ENCODE measurements around the gene ACACA.

The ACACA gene

DNA sequence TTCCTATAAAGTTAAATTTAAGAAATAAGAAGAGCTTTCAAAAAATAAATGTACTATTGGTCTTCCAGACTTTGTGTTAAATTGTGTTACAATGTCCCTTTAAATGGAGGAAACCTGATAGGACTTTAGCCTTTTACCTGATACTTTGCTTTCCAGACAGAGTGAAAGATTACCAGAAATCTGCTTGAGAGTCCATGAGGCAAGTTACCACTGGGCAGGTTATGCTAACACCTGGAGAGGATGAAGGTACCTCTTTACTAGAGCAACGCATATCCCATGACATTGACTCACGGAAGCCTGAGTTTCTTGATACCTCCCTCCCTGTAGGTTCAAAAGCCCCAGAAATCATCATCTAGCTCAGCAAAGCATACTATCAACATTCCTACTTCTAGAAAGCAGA is 174.7 kb downstream of the ACACA start:
- DNase-seq (ENCODE audit: low read depth), result no peak

DNA sequence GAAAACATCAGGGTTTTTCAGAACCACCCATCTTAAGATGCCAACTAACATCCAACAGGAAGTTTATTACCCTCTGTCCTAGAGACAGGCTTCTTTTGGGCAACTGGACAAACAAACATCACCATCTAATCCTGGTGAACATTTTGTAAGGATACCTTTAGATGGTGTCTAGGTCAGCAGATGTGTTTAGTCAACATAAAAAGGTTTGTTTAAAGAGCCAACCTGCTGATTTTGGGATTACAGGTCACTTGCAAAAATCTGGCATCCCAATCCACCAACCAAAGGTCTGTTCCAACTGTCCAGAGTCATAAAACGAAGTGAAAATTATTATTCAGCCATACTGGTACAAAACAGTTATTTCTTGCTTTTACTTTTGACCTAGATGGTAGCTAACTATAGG is 176.0 kb downstream of the ACACA start:
- DNase-seq (ENCODE audit: low read depth), result no peak

DNA sequence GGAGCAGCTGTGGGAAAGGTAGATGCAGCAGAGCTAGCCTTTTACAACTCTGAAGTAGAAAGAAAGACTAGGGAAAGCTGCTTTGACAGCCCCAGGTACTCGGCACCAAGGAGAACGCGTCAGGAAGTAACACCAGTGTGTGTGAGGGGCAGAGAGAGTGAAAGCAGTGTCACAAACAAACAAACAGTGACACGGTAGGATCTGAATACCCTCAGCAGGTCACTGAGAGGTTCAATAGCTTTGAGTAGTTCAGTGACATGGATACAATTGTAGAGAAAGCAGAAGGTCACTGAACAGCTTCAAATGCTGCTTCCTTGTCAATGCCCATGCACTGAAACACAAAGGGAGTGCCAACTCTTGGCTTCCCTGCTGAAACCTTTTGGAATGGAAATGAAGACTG is 181.2 kb downstream of the ACACA start:
- no peak for DNase-seq (ENCODE audit: low read depth)

DNA sequence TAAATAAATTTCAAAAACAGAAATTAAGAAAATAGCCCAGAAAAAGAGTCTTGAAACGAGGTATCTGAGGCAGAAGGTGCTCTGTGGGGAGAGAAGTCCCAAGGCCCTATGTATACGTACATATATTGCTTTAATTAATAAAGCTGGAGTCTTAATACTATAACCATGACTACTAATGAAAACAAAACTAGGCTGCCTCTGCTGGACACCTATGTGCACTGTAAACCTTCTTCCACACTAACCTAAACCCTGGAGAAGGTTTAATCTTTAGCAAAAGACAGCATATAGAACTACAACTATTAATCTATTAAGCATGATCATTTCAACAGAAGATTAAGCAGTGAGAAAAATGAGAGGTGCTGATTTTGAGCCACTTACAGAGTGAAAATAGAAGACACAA is 184.8 kb downstream of the ACACA start:
- no peak for DNase-seq (ENCODE audit: low read depth)

DNA sequence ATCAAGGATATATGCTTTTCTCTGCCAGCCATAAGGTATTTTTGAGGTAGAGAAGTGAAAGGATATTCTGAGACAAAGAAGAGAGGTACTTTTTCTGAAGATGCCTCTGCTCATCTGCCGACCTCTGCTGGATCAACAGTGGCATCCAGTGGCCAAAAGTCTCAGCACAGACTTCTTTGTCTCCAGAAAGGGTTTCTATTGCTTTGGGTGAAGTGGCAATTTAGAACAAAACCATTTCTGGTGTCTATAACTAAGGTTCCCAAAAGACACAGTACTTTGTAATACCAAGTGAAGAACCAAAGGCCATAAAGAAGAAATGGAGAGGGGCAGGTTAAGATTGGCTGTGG is 186.1 kb downstream of the ACACA start:
- no peak for DNase-seq (ENCODE audit: low read depth)

DNA sequence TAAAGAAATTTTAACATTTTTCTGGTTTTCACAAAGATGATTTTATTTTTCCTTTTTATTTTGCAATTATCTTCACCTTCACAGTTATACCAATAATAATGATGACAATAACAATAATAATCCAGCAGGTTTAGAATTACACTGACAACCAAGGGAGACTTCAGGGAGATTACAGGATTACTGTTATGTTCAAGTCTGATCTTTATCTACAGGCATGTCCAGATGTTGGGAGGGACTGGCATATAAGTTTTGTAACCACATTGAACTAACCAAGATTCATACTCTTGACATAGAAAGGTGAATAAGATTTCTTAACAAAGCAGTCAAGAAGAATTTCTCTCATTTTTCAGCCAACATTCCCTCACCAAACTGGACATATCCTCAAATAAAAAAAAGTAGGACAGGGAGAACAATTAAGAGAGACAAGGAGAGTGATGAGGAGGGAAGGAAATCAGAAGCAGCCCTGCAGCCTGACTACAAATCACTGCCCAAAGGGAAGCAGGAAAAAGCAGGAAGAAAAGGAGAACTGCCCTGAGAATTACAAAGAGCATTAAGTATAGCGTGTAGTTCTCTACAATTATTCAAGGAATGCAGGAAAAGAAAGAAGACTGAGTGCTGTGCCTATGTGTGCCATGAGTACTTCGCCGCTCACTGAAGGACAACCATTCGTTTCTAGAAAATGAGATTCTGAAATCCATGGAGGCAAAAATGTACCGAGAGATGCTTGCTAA is 186.6 kb downstream of the ACACA start:
- no peak for DNase-seq (ENCODE audit: low read depth)

DNA sequence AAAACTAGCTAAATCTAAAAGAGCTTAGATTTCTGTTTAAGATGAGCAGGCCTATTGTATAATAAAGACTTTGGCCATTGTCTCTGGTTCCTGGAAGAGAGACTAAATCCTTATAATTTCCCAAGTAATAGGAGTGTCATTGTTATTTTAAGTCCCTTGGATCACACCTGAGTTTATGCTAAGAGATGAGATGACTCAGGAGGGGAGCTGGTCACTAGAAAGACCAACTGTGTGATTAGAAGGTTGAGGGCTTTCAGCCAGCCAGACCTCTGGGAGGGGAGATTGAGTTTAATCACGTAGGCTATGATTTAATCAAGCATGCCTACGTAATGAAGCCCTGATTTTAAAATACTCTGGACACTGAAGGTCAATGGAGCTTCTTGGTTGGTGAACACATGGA is 187.8 kb downstream of the ACACA start:
- DNase-seq (ENCODE audit: low read depth), result no peak

DNA sequence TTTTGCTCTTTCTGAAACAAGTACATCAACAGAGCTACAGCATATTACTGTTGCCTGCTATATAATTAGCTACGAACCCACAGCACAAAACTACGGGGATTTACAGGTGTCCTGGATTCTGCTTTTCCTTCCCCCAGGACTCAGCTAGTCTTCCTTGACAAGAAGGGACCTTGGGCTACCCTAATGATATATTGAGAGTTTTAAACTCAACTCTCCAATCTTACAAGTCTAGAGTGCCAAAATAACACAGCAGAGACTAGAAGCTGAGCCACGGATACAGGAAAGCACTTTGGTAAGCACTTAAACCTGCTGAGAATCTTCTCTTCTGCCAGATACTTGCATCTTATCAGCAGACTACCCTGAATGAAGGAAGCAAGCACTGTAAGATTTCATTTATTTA is 192.2 kb downstream of the ACACA start:
- DNase-seq (ENCODE audit: low read depth), result no peak

DNA sequence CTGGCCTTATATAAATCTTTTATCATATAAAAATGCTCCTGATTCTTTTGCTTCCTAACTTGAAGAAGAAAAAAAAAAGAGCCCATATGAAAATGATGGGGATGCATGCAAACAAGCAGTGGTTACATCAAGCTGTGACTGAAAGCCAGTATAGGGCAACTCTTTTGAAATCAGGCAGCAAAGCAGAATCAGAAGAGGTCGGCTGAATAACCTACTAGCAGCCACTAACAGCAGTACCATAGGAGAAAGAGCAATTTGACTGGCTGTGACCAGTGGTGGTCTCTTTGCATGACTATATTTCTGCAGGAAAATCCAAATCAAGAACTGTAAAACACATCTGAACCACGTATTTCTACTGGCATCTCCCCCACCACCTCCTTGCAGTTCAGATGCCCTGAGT is 192.7 kb downstream of the ACACA start:
- DNase-seq (ENCODE audit: low read depth), result no peak

DNA sequence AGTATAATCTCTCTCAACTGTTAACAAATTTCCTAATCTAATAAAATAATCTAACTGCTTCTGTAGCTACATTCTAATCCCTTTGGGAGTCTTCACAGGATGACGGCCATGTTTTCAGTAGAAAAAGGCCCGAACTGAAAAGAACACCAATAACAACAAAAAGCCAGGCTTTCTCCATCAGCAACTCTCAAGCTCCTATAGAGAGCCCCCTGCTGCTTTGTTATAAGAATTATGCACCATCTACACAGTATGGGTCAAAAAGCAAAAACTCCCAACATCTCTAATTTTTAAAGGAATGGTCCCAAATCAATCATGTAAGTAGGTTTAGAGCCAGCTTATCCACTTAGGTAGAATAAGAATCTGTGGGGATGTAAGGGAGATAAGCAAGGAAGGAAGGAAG is 194.5 kb downstream of the ACACA start:
- no peak for DNase-seq (ENCODE audit: low read depth)

DNA sequence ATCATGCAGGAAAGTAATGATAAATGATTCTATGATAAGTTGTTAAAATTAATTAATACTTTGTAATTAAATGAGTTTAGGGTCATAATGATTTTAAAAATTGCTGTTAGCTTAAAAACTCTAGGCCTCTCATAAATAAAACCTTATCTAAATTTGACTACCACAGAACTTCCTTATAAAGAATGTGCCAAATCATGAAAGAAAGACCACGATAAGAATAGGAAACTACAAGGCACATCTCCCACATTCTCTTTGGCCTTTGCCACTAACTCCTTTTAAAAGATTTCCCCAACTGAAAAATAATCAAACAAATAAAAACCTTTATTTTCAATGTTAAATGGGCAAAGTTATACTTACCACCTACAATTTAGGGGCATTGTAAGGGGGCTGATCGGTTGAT is 195.5 kb downstream of the ACACA start:
- no peak for DNase-seq (ENCODE audit: low read depth)

DNA sequence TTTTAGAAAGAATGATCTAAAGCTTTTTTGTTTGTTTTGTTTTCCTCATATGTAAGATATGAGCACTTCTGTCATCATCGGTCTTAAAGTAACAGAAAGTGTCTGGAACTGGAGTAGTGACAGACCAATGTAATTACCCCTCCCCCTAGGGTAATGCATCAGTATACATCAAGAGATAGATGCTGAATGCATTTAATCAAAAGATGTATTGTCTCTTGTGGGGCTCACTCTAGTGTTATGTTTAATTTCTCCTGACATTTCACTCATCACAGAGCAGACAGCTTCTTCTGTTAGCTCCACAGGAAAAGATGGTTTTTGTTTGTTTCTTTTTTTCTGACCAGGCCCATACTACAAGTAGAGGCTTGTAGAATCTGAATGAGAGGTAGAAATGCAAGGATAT is 199.5 kb downstream of the ACACA start:
- no peak for DNase-seq (ENCODE audit: low read depth)

DNA sequence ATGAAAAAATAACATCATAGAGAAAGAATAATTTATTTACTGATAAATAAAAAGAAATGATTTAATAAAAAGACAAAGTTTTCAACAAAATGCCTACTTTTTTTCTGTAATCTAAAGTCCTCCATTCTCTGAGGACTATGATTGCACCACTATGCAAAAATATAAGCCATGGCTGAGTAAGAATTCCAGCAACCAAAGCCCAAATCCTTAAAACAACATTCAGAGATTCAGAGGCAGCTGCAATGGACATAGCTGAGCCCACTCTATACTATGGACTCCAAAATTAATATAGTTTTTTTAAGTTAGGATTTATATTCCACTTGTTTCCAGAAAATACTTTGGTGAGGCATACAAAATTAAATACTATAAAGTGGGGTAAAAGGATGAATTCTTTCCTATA is 200.3 kb downstream of the ACACA start:
- DNase-seq (ENCODE audit: low read depth), result no peak

DNA sequence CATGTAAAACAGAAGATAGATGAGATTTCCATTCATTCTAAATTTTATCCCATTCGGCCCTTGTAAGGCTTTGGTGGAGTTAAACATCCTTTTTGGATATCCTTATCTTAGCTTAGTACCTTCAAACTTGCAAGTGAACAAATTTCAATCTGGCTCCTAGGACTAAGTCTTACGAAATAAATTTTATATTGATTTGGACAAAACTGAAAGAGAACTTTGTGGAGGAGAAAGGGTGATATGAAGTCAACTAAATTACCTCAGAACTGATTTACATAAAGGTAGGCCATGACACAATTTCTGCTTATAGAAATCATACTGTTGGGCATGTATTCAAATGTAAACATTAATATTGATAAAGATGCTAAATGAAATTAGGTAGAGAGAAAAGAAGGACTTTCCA is 206.1 kb downstream of the ACACA start:
- no peak for DNase-seq (ENCODE audit: low read depth)

DNA sequence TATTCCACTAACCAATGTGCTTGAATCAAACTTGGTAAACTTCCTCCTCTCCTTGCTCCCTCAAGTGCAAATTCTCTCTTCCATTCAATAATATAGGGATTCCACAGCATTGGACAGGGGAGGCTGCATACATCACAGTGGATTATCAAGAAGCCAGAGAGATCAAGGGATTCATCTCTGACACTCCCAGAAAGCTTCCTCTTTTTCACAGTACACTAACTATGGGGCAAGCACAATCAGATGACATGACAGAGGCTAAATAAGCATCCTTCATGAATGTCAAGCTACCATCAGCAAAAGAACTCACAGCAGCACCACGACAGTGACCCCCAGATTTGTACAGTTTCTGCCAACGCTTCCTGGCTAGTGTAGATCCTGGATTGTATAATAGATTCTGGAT is 209.3 kb downstream of the ACACA start:
- no peak for DNase-seq (ENCODE audit: low read depth)

DNA sequence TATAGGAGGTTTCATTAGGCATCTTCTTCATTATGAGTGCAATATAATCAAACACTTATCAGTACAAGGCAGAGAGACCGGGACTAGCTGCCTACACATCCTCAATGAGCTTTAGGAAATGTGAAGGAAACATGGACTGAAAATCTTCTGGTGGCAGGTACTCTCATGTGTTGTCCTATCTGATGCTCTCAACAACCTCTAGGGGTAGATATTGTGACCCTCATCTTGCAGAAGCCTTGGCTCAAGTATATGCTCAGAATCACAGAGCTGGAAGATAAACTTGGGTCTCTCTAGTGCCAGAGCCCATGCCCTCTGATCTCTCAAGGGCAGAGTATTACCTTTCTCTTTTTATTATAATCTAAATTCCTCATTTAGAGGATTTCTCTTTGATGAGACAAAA is 212.4 kb downstream of the ACACA start:
- no peak for DNase-seq (ENCODE audit: low read depth)

DNA sequence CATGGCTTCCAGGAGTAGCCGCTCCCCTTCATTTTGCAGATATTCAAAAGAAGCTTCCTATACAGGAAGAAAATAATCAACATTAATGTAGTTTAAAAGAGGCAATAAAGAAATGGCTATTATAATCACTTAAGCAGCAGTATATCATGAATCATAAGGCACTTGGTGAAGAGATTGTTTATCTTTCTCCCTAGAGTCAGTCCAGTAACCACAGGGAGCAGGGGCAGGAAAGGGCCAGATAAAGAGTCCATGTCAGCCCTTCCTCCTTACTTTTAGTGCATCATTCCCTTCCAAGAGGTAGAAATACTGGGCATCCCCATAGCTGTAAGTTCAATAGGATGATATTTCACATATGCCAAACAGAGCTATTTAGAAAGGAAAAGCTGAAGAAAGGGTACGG is 215.4 kb downstream of the ACACA start:
- no peak for DNase-seq (ENCODE audit: low read depth)

DNA sequence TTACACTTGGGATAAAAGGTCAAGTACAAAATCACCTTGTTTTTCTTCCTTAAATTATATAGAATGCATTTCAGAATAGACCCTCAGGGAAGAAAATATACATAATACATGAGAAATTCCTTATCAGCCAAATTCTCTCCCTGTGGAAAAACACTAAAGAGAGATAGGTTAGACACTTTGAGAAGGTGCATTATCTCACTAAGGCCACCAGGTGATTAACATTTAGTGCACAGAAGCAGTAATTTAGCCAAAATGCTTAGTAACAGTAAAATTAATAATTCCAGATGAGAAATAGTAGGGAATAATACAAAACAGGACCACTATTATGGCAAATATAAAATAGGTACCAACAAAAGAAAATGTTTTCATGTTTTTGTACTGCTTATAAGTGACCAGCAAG is 216.1 kb downstream of the ACACA start:
- no peak for DNase-seq (ENCODE audit: low read depth)

DNA sequence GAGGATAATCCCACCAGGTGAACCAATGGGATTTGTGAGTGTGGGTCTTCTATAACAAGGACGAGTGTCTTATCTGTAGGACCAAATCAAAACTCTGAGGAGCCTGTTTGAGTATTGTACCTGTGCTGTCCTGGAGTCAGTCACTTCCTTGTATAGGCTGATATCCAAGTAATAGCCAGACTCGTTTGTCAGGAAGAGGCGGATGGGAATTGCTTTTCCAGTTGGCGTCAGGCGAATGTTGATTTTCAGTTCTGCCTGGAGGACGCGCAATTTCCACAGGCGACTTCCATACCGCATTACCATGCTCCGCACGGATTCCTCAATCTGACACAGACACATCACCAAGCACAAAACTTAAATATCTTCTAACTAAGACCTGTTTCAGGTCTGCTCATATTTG is 218.5 kb downstream of the ACACA start:
- no peak for DNase-seq (ENCODE audit: low read depth)

DNA sequence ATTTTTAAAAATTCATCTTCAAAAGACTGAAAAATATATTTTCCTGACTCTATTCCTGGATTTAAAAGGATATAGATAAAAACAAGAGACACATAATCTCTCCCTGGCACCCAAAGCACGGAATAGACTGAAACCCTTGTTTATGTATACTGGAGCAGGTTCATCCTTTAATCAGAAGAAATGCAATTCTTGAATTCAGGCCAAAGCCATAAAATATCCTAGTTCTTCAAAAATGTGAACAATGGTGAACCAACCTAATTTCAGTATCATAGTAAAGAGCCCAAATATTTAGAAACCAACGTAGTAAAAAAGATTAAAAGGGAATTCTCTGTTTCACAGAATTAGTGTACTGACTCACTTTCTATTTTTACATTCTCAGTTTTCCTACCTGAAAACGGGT is 219.4 kb downstream of the ACACA start:
- no peak for DNase-seq (ENCODE audit: low read depth)

DNA sequence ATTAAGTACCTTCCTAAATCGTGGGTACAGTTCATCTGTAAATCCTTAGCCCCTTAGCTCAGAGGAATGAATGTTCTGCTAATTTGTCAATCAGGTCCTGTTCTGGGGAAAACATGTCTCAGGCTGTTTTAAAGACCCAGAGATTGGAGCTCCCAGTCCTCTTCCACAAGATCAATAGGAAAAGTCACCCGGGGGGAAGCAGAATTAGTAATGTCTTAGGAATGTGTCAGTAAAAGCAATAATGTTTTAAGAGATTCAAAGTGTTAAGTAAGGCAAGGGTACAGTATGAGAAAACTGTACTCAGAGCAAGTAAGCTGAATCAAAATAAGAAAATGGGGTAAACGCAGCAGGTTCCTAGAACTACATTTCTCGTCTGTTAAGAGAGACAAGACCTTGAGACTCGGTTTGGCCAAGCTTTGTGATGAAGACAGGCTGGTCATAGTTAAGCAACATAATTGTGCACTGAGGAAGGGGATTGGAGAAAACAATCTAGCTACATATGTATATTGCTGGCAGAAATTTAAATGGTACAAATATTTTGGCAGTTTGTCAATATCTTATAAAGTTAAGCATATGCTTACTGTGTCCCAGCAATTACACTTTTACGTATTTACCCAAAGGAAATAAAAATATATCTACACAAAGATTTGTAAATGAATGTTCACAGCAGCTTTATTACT is 223.7 kb downstream of the ACACA start:
- no peak for DNase-seq (ENCODE audit: low read depth)

DNA sequence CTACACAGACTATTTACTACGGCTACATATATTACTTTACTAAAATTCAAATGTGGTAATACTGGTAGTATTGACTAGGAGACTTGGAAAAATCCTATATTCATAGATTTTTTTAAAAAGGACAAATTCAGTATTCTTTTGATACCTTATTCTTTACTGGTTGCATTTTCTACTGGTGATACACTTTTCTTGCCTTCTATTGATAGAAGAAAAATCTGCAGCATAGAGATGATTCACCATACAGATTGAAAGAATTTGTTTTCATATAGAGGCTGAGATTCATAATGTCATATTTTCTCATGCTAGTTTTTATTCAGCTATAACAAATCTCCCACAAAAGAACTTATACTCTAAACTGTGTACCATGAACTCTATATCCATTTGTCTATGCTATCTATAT is 226.3 kb downstream of the ACACA start:
- no peak for DNase-seq (ENCODE audit: low read depth)

DNA sequence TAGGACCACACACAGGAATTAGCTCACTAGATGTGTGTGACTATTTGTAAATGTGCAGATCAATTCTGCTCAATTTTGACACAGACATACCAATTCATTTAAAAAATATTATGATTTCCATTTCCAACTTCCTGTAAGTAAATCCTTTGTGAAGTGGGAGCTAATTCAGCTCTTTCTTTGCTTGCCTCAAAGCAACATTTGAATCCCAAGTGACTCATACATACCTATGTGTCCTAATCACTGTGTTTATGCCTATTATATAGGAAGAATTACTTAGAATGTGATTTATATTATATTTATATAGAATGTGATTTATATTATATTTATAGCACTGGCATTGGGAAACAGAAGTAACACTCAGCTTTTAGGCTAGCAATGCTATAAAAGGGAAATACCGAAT is 226.7 kb downstream of the ACACA start:
- peak; percentile 17 for DNase-seq (ENCODE audit: low read depth)

DNA sequence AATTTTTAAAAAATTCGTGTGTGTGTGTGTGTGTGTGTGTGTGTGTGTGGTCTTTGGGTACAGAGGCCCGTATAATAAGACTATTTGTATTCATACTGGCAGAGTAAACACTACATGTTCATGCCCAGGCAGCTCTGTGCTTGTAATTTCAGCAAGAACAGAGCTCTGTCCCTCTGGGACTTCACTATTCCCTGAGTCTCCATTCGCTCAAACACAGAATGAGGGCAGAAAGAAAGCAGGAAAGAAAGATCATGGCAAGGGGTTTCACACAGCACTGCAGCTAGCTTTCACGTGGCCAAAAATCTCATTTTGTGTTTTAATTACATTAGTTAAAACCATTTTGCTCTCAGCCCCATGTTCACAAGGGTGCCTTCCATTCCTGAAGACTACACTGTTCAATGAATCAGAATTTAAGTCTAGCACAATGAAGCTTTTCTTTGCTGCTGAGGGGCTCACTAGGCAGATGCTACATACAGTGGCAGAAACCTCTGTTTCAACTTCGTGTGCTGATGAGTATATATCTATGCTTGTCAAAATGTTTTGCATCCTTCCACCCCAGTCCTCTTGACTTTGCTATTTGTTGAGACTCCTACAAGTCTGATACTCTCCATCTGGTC is 229.3 kb downstream of the ACACA start:
- no peak for DNase-seq (ENCODE audit: low read depth)

Data from fibroblast of the conjunctiva (primary cell).